H1 (cell line): ENCODE data around the gene AMN1.

ENCODE experiments used
- CEBPB ChIP-seq: IDR thresholded peaks from 2 replicates; pipeline ENCODE4 v1.6.1; 2012; ENCODE audit warnings: low read depth, low read length
- EP300 ChIP-seq, 2 experiments: IDR thresholded peaks; 1 replicate in 1 of 2; 2 replicates in 1 of 2; pipeline ENCODE4 v1.6.1; 2011 to 2012; ENCODE audit warnings: low read depth in 2 of 2, low read length in 2 of 2, mild to moderate bottlenecking in 2 of 2, borderline replicate concordance in 1 of 2, inconsistent platforms in 1 of 2, moderate library complexity in 1 of 2
- GABPA ChIP-seq: IDR thresholded peaks from 2 replicates; pipeline ENCODE4 v1.6.1; 2011; ENCODE audit warnings: mild to moderate bottlenecking, low read length, moderate library complexity, borderline replicate concordance; ENCODE audit not compliant: insufficient read depth
- POLR2A ChIP-seq, 2 experiments: IDR thresholded peaks; 1 replicate in 1 of 2; 2 replicates in 1 of 2; pipeline ENCODE4 v1.6.1; 2011; ENCODE audit warnings: low read depth in 2 of 2, low read length in 2 of 2, mild to moderate bottlenecking in 2 of 2; ENCODE audit errors: control extremely low read depth in 1 of 2
- SP1 ChIP-seq: IDR thresholded peaks from 2 replicates; pipeline ENCODE4 v1.6.1; 2011; ENCODE audit warnings: low read depth, low read length
- USF2 ChIP-seq: IDR thresholded peaks from 2 replicates; pipeline ENCODE4 v1.6.1; 2011; ENCODE audit warnings: low read length, improper control_type of control experiment
- YY1 ChIP-seq: IDR thresholded peaks from 2 replicates; pipeline ENCODE4 v1.6.1; 2011; ENCODE audit warnings: low read depth, mild to moderate bottlenecking, low read length
- ZNF274 ChIP-seq: IDR thresholded peaks from 2 replicates; pipeline ENCODE4 v1.7.0; 2012; ENCODE audit warnings: low read length, borderline replicate concordance; ENCODE audit errors: extremely low read depth
- TF ChIP-seq, protein P1 (sequence below), 3 experiments: IDR thresholded peaks; 1 replicate in 2 of 3; 2 replicates in 1 of 3; pipeline versions ENCODE4 v1.5.1 to v1.6.1; 2011; ENCODE audit warnings: low read length in 3 of 3, mild to moderate bottlenecking in 3 of 3, inconsistent platforms in 2 of 3, low read depth in 1 of 3, moderate library complexity in 1 of 3; ENCODE audit not compliant: insufficient read depth in 1 of 3; ENCODE audit errors: control extremely low read depth in 1 of 3

GRCh38 chr12:31687101-31687527, 41.7 kb downstream of the AMN1 start:
- TF ChIP-seq ZNF274: no peak
- no peak for TF ChIP-seq POLR2A (IDR thresholded peaks at IDR 0.05; ENCODE audit: control extremely low read depth in 1 of 2, low read depth in 2 of 2, low read length in 2 of 2)
- TF ChIP-seq EP300 (IDR thresholded peaks at IDR 0.05; ENCODE audit: borderline replicate concordance in 1 of 2, low read depth in 2 of 2, low read length in 2 of 2): no peak
- no peak for TF ChIP-seq YY1
- TF ChIP-seq, protein P1, sequence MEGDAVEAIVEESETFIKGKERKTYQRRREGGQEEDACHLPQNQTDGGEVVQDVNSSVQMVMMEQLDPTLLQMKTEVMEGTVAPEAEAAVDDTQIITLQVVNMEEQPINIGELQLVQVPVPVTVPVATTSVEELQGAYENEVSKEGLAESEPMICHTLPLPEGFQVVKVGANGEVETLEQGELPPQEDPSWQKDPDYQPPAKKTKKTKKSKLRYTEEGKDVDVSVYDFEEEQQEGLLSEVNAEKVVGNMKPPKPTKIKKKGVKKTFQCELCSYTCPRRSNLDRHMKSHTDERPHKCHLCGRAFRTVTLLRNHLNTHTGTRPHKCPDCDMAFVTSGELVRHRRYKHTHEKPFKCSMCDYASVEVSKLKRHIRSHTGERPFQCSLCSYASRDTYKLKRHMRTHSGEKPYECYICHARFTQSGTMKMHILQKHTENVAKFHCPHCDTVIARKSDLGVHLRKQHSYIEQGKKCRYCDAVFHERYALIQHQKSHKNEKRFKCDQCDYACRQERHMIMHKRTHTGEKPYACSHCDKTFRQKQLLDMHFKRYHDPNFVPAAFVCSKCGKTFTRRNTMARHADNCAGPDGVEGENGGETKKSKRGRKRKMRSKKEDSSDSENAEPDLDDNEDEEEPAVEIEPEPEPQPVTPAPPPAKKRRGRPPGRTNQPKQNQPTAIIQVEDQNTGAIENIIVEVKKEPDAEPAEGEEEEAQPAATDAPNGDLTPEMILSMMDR (IDR thresholded peaks at IDR 0.05; ENCODE audit: control extremely low read depth in 1 of 3, insufficient read depth in 1 of 3, low read depth in 1 of 3, low read length in 3 of 3): no peak
- TF ChIP-seq SP1: no peak
- no peak for TF ChIP-seq USF2
- no peak for TF ChIP-seq CEBPB
- TF ChIP-seq GABPA: no peak
